ENCODE data around the gene KCNMA1.

DNA sequence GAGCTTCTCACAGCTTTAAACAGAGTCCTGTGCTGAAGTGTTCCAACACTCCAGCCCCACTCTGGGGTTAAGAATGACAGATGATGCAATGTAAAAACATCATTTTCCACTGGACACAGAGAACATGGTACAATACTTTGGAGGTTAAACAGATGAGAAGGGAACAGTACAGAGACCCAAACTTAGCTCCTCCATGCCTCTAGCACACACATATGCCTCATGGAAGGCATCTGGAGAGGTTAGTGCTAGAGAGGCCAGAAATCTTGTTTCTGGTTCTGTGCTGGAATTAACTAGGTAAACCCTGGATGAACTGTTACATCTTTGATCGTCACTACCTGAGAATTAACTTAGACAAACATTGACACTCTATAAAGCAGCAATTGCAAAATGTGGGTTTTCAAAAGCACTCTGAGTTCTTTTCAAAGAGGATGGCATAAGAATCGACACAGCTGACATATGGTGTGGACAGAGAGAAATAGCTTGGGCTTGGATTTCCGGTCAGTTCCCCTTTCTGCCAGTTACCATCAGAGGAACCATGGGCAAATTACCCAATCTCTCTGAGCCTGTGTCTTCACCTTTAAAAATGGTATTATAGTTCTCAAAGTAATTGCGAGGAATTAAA is 81.9 kb downstream of the KCNMA1 start:
- TF ChIP-seq, protein P1, sequence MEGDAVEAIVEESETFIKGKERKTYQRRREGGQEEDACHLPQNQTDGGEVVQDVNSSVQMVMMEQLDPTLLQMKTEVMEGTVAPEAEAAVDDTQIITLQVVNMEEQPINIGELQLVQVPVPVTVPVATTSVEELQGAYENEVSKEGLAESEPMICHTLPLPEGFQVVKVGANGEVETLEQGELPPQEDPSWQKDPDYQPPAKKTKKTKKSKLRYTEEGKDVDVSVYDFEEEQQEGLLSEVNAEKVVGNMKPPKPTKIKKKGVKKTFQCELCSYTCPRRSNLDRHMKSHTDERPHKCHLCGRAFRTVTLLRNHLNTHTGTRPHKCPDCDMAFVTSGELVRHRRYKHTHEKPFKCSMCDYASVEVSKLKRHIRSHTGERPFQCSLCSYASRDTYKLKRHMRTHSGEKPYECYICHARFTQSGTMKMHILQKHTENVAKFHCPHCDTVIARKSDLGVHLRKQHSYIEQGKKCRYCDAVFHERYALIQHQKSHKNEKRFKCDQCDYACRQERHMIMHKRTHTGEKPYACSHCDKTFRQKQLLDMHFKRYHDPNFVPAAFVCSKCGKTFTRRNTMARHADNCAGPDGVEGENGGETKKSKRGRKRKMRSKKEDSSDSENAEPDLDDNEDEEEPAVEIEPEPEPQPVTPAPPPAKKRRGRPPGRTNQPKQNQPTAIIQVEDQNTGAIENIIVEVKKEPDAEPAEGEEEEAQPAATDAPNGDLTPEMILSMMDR (conservative IDR thresholded peaks at IDR 0.05): no peak
- TF ChIP-seq EZH2 (IDR thresholded peaks at IDR 0.05; ENCODE audit: low read depth): no peak

Measured in PC-9 (cell line).